ENCODE measurements around the gene MAPK4. TPM values are rescaled to one million over a fixed set of nuclear protein-coding genes. Genes with fewer than 3 reads are reported as not detected.

Gene MAPK4
- total RNA-seq, 1 donor from 2014 or later = 0.21 TPM

DNA sequence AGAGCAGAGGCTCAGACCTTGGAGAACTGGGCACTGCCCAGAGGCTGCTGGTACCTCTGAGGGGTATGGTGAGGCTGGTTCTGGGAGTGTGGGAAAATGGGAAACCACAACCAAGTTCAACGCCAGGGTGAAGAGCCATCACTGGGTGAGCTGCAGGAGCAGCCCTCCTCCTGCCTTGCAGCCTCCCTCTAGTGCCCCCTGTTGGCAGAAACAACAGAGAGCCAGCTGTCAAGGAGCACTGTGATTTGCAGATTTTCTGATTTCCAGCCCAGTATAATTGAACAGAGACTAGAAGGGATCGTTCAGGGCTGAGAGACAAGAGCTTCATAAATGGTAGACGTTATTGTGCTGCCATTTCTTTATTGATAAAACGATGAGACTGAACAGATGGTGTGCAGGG is 50.5 kb downstream of the MAPK4 start:
- no peak overlapping the region for H3K27ac Mint-ChIP-seq (ENCODE audit: unreplicated experiment)
- peaks cover 2% of the 10 kb centered on the region for H3K27me3 Mint-ChIP-seq (ENCODE audit: unreplicated experiment)
- H3K4me1 Mint-ChIP-seq (ENCODE audit: unreplicated experiment) = no peaks in the 10 kb centered on the region
- no peak for DNase-seq (ENCODE audit: low spot score)
- H3K4me3 Mint-ChIP-seq (ENCODE audit: unreplicated experiment) = no peak overlapping the region
- peaks cover 4% of the 10 kb centered on the region for H3K9me3 Mint-ChIP-seq (ENCODE audit: unreplicated experiment)
- no peaks in the 10 kb centered on the region for H3K36me3 Mint-ChIP-seq (ENCODE audit: low read depth, unreplicated experiment)
- TF ChIP-seq, protein P1, sequence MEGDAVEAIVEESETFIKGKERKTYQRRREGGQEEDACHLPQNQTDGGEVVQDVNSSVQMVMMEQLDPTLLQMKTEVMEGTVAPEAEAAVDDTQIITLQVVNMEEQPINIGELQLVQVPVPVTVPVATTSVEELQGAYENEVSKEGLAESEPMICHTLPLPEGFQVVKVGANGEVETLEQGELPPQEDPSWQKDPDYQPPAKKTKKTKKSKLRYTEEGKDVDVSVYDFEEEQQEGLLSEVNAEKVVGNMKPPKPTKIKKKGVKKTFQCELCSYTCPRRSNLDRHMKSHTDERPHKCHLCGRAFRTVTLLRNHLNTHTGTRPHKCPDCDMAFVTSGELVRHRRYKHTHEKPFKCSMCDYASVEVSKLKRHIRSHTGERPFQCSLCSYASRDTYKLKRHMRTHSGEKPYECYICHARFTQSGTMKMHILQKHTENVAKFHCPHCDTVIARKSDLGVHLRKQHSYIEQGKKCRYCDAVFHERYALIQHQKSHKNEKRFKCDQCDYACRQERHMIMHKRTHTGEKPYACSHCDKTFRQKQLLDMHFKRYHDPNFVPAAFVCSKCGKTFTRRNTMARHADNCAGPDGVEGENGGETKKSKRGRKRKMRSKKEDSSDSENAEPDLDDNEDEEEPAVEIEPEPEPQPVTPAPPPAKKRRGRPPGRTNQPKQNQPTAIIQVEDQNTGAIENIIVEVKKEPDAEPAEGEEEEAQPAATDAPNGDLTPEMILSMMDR (IDR thresholded peaks at IDR 0.05; ENCODE audit: unreplicated experiment) = no peak

DNA sequence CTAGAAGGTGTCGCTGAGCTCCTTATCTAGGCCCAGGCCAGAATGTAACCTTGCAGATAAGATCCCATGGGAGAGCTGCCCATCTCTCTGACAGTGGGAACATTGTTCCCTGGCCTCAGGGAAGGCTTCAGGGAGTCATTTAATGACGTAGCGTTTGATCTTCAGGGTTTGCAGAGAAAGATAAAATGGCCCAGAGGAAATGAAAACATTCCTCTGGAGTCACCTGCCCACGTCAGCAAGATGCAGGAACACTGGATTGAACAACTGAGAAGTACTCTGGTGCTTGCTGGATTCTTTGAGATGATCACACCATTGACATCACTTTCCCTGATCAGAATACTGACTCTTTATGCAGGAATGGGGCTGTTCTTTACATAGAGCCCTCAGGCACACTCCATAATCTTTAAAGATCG is 51.6 kb downstream of the MAPK4 start:
- Mint-ChIP-seq H3K27ac (ENCODE audit: unreplicated experiment) (no peak overlapping the region), H3K4me3 (ENCODE audit: unreplicated experiment) (no peak overlapping the region), H3K9me3 (ENCODE audit: unreplicated experiment) (peaks cover 4% of the 10 kb centered on the region), H3K36me3 (ENCODE audit: low read depth, unreplicated experiment) (no peaks in the 10 kb centered on the region), H3K4me1 (ENCODE audit: unreplicated experiment) (no peaks in the 10 kb centered on the region), H3K27me3 (ENCODE audit: unreplicated experiment) (peaks cover 2% of the 10 kb centered on the region)
- DNase-seq (ENCODE audit: low spot score) = no peak
- TF ChIP-seq, protein P1 (IDR thresholded peaks at IDR 0.05; ENCODE audit: unreplicated experiment) = no peak

DNA sequence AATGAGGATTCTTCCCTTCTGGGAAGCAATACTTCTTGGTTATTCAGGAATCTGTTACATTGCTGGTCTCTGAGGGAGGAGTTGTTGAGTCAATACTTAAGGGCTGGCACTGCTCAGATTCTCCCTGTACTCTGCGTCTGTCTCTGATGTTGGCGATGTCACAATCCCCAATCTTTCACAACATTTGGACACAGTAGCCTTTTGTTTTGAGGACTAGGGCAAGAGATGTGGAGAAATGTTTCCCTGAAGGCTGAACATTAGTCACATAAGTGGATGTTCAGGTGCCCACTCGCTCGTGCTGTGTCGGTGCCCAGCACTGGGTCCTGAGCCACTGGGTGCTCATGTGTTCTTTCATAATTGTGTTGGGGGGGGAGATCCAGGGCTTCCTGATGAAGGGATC is 55.0 kb downstream of the MAPK4 start:
- H3K9me3 Mint-ChIP-seq (ENCODE audit: unreplicated experiment) = peaks cover 4% of the 10 kb centered on the region
- TF ChIP-seq, protein P1 (IDR thresholded peaks at IDR 0.05; ENCODE audit: unreplicated experiment) = no peak
- H3K4me1 Mint-ChIP-seq (ENCODE audit: unreplicated experiment) = no peaks in the 10 kb centered on the region
- H3K36me3 Mint-ChIP-seq (ENCODE audit: low read depth, unreplicated experiment) = no peaks in the 10 kb centered on the region
- no peak overlapping the region for H3K4me3 Mint-ChIP-seq (ENCODE audit: unreplicated experiment)
- no peak overlapping the region for H3K27ac Mint-ChIP-seq (ENCODE audit: unreplicated experiment)
- H3K27me3 Mint-ChIP-seq (ENCODE audit: unreplicated experiment) = peaks cover 2% of the 10 kb centered on the region
- no peak for DNase-seq (ENCODE audit: low spot score)

DNA sequence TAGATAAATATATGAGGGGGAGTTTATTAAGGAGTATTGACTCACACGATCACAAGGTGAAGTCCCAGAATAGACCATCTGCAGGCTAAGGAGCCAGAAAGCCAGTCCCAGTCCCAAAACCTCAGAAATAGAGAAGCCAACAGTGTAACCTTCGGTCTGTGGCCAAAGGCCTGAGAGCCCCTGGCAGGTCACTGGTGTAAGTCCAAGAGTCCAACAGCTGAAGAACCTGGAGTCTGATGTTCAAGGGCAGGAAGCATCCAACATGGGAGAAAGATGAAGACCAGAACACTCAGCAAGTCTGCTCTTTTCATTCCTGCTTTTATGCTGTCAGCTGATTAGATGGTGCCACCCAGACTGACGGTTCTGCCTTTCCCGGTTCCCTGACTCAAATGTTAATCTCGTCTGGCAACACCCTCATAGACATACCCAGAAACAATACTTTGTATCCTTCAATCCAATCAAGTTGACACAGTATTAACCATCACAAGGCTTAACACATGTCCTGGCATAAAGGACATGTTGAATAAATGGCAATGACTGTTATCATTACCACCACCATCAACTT is 56.7 kb downstream of the MAPK4 start:
- no peaks in the 10 kb centered on the region for H3K27me3 Mint-ChIP-seq (ENCODE audit: unreplicated experiment)
- DNase-seq (ENCODE audit: low spot score) = no peak
- TF ChIP-seq, protein P1 (IDR thresholded peaks at IDR 0.05; ENCODE audit: unreplicated experiment) = no peak
- no peak overlapping the region for H3K27ac Mint-ChIP-seq (ENCODE audit: unreplicated experiment)
- H3K36me3 Mint-ChIP-seq (ENCODE audit: low read depth, unreplicated experiment) = no peaks in the 10 kb centered on the region
- peaks cover 4% of the 10 kb centered on the region for H3K9me3 Mint-ChIP-seq (ENCODE audit: unreplicated experiment)
- H3K4me1 Mint-ChIP-seq (ENCODE audit: unreplicated experiment) = no peaks in the 10 kb centered on the region
- no peak overlapping the region for H3K4me3 Mint-ChIP-seq (ENCODE audit: unreplicated experiment)

DNA sequence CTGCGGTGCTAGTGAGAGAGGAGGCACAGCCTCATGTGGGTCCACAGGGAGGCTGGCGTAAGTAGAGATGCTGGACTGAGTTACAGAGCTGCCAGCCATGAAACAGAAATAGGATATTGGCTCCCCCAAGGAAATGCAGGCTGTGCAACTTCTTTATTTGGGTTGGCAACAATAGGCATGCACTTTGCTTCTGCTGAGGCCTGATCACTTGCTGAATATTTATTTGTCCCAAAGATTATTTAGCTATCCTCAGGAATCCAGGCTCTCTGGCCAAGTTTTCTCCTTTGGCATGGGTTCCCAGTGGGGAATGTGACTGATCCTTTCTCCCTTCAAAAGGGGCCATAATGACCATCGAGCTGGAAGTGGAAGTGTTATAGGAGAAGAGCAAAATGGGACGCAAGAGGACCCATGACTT is 60.0 kb downstream of the MAPK4 start:
- Mint-ChIP-seq H3K27me3 (ENCODE audit: unreplicated experiment) (no peaks in the 10 kb centered on the region), H3K9me3 (ENCODE audit: unreplicated experiment) (no peaks in the 10 kb centered on the region), H3K36me3 (ENCODE audit: low read depth, unreplicated experiment) (no peaks in the 10 kb centered on the region), H3K4me3 (ENCODE audit: unreplicated experiment) (no peak overlapping the region), H3K27ac (ENCODE audit: unreplicated experiment) (no peak overlapping the region), H3K4me1 (ENCODE audit: unreplicated experiment) (no peaks in the 10 kb centered on the region)
- no peak for DNase-seq (ENCODE audit: low spot score)
- TF ChIP-seq, protein P1 (IDR thresholded peaks at IDR 0.05; ENCODE audit: unreplicated experiment) = no peak

All from endothelial cell (in vitro differentiated cells).